Superior temporal gyrus (tissue), 1 donor: ENCODE data around the gene LAMB1.

Experiments used
- DNase-seq: peaks from one replicate; pipeline ENCODE4 v3.0.0-alpha.2; 2016; ENCODE audit errors: extremely low spot score

Gene LAMB1

GRCh38 chr7:107998660-107999480, 4.1 kb downstream of the LAMB1 start:
- DNase-seq: no peak

DNA sequence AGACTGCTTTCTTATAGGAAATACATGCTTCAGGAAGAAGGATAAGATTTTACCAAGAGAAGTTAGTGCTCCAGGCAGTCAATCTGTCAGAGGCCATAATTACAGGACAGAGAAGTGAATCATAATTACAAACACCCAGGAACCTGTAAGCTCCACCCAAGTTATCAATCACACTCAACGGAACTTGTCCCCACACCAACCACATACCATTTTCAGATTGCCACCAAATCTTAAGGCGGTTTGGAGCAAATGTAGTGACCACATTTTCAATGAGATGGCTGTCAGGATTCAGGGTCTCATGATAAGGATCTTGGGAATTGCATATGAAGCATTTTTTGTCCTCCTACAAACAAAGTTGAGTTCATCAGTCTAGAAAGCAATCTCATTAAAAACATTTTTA, 4.8 kb downstream of the LAMB1 start:
- DNase-seq: no peak

GRCh38 chr7:107996072-107996882, 6.7 kb downstream of the LAMB1 start:
- no peak for DNase-seq

GRCh38 chr7:107995184-107996071, 7.5 kb downstream of the LAMB1 start:
- DNase-seq: no peak

GRCh38 chr7:107994421-107995030, 8.4 kb downstream of the LAMB1 start:
- no peak for DNase-seq

DNA sequence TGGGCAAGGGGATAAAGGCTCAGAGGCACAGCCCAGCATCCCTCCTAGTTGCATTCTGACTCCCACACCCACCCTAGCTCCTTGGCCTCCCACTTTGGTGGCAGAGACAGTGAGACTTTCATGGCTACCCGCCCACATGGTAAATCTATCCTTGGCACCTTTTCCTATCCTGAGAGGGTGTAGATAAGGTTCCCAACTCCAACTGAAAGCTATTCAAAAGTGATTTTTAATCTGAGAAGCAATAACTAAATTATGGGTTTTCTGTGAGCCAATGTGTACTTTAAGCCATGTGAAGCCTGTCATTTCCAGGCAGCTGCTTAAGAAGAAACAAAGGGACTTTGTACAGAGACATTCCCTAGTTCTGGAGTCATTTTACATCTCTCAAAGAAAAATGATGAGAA, 9.1 kb downstream of the LAMB1 start:
- no peak for DNase-seq

- DNase-seq: no peak
Observed at GRCh38 chr7:107989618-107990373, 13.2 kb downstream of the LAMB1 start.

DNA sequence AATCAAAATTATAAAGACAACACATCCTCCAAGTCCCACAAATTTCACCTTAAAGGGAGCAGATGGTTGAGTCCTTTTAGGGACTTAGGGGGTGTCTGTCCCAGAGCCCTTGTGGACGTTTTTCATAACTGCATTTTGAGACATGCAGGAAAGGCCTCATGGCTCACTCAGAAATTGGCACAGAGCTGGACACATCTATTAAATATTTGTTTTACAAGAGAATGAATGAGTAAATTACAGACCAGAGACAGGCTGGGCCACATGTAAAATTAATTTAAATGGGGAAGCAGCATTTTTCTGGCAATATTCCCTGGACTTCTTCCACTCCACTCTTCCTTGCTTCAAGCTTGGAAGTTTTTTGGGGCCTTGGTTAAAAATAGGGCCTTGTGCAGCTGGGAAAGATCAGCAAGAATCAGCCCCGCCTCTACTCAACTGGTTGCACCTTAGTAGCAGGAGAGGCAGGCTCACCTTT, 20.0 kb downstream of the LAMB1 start:
- peak; percentile 10 for DNase-seq

GRCh38 chr7:107982042-107982840, 20.7 kb downstream of the LAMB1 start:
- DNase-seq: no peak

- no peak for DNase-seq
Observed at GRCh38 chr7:107981466-107981865, 21.5 kb downstream of the LAMB1 start.

DNA sequence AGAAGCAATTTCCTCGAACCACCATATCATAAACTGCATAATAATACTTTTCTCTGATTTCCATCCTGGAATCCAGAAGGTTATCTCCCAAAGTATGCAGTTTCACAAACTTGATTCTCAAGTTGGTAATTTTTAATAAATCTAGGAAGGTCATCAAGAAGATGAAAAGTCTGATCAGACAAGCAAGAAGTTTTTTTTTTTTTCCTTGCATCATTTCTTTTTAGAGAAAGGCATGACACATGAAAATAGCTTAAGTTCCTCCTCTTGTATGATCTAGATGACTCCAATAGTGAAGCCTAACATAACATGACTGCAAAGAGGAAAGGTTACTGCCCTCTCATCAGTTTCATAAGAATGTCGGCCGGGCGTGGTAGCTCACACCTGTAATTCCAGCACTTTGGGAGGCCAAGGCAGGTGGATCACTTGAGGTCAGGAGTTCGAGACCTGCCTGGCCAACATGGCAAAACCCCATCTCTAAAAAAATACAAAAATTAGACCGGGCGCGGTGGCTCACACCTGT, 22.2 kb downstream of the LAMB1 start:
- DNase-seq: no peak

GRCh38 chr7:107980171-107980570, 22.8 kb downstream of the LAMB1 start:
- no peak for DNase-seq

- DNase-seq: no peak
Observed at GRCh38 chr7:107978815-107979408, 24.0 kb downstream of the LAMB1 start.

- no peak for DNase-seq
Observed at GRCh38 chr7:107977048-107977447, 25.9 kb downstream of the LAMB1 start.

GRCh38 chr7:107976620-107977019, 26.3 kb downstream of the LAMB1 start:
- no peak for DNase-seq

DNA sequence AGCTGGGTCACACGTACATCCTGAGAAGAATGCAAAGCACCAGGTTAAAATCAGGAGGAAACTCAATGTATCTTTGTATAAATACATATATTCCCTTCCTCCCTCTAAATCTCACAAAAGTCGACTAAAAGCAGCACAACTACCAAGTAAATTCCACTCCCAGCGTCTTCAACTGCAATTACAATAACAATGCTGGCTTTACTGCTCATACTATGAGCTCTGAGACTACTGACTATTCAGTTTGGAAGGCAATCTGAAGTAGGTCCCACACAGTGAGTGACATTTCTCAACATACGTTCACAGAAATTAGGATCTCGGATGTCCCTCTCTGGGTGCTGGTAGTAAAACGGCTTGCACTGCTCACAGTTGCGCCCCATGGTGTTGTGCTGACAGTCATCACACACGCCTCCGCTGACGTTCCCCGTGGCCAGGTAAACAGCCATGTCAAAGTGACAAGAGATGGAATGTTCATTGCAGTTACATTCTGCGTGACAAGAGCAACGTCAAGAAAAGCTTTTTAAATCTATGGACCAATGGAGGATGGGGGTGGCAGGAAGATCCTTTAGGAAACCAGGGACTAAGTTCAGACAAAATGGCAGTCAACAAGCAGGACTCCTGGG, 27.5 kb downstream of the LAMB1 start:
- no peak for DNase-seq

- no peak for DNase-seq
Observed at GRCh38 chr7:107973861-107974260, 29.1 kb downstream of the LAMB1 start.

- no peak for DNase-seq
Observed at GRCh38 chr7:107972941-107973376, 30.0 kb downstream of the LAMB1 start.

- no peak for DNase-seq
Observed at GRCh38 chr7:107972075-107972482, 30.9 kb downstream of the LAMB1 start.
